K562 (cell line): Measurements from ENCODE around the gene HOATZ. TPM values are rescaled to one million over a fixed set of nuclear protein-coding genes. Genes with fewer than 3 reads are reported as not detected.

ENCODE experiments used
- ATAC-seq: fragments of 200-7000 bp; cut with Tn5 transposase; 3 replicates; pipeline ENCODE4 v1.9.1; 2020; ENCODE audit warnings: moderate library complexity
- BruUV-seq: library from RNA; stranded (reverse); fragments of 400-500 nt; replicated peaks from 2 replicates; lab custom pipeline; 2021; lab: Mats Ljungman, UMichigan
- CTCF ChIA-PET: fragments of 300-600 bp; formaldehyde crosslinking; extraction: SDS; loops from one replicate; lab custom pipeline; 2021; ENCODE audit warnings: low intra/inter-chr PET ratio; lab: Yijun Ruan, JAX
- POLR2A ChIA-PET: fragments of 300-600, 350-650 bp; sonication (Branson Sonifier 250); formaldehyde crosslinking; extraction: SDS; loops from one replicate; lab custom pipeline; 2021; ENCODE audit warnings: antibody characterized with exemption, inconsistent platforms; lab: Yijun Ruan, JAX
- DNase-seq, 4 experiments: peaks; one replicate each; pipeline versions ENCODE4 v3.0.0 to v3.0.0-alpha.2; 2011 to 2018; ENCODE audit warnings: low spot score in 3 of 4, mixed read lengths in 3 of 4; ENCODE audit errors: extremely low read depth in 1 of 4
- FAIRE-seq: peaks from 2 replicates; lab custom pipeline; 2011; peaks lifted over from hg19 to GRCh38; lab: Jason Lieb, UNC
- H2AFZ ChIP-seq: 2 replicates; pipeline ENCODE4 v1.6.0; 2011; ENCODE audit warnings: low read depth, low read length, control low read depth, inconsistent platforms
- H3K27ac ChIP-seq: fragments of 200-600 bp; 3 replicates; pipeline ENCODE4 v1.8.0; 2011; ENCODE audit warnings: low read depth, mild to moderate bottlenecking, control low read depth, inconsistent platforms, low read length, moderate library complexity, mixed read lengths; ENCODE audit errors: extremely low read depth
- H3K27me3 ChIP-seq, 2 experiments: fragments of 300-600 bp in 1 of 2; 2 replicates in 1 of 2; 3 replicates in 1 of 2; pipeline versions ENCODE4 v1.6.0 to v1.8.0; 2011; ENCODE audit warnings: inconsistent platforms in 2 of 2, low read length in 2 of 2, mild to moderate bottlenecking in 1 of 2, mixed read lengths in 1 of 2, moderate library complexity in 1 of 2; ENCODE audit not compliant: control insufficient read depth in 2 of 2, insufficient read depth in 2 of 2
- H3K36me3 ChIP-seq: fragments of 300-600 bp; 3 replicates; pipeline ENCODE4 v1.8.0; 2011; ENCODE audit warnings: mild to moderate bottlenecking, low read length, inconsistent platforms; ENCODE audit not compliant: control insufficient read depth, insufficient read depth
- H3K4me1 ChIP-seq, 2 experiments: fragments of 200-600 bp in 1 of 2; replicated peaks in 1 of 2; 2 replicates in 1 of 2; 3 replicates in 1 of 2; pipeline versions ENCODE4 v1.5.1 to v1.8.0; 2011; ENCODE audit warnings: inconsistent platforms in 2 of 2, low read length in 2 of 2, mild to moderate bottlenecking in 1 of 2, mixed read lengths in 1 of 2, moderate library complexity in 1 of 2; ENCODE audit not compliant: control insufficient read depth in 2 of 2, insufficient read depth in 2 of 2
- H3K4me2 ChIP-seq: 2 replicates; pipeline ENCODE4 v1.6.1; 2011; ENCODE audit warnings: low read length, control low read depth, inconsistent platforms, mixed read lengths; ENCODE audit not compliant: insufficient read depth
- H3K4me3 ChIP-seq: fragments of 200-600 bp; sonication (generic), shearing (Covaris generic); 2 replicates; pipeline ENCODE4 v1.5.1; 2016; ENCODE audit warnings: control low read depth, inconsistent platforms
- H3K79me2 ChIP-seq: fragments of 200-600 bp; 3 replicates; pipeline ENCODE4 v1.8.0; 2011; ENCODE audit warnings: low read length, inconsistent platforms; ENCODE audit not compliant: control insufficient read depth, insufficient read depth
- H3K9ac ChIP-seq, 2 experiments: 2 replicates each; pipeline versions ENCODE4 v1.6.0 to v1.6.1; 2011; ENCODE audit warnings: low read depth in 2 of 2, low read length in 2 of 2, control low read depth in 1 of 2, inconsistent platforms in 1 of 2, mild to moderate bottlenecking in 1 of 2, mixed read lengths in 1 of 2; ENCODE audit not compliant: insufficient read depth in 1 of 2
- H3K9me1 ChIP-seq: one replicate; pipeline ENCODE4 v1.6.0; 2011; ENCODE audit warnings: inconsistent platforms, mild to moderate bottlenecking, low read length, moderate library complexity; ENCODE audit not compliant: control insufficient read depth, insufficient read depth
- H3K9me3 ChIP-seq: replicated peaks from 2 replicates; pipeline ENCODE4 v1.5.1; 2011; ENCODE audit warnings: low read depth, low read length, inconsistent platforms; ENCODE audit not compliant: control insufficient read depth, insufficient read depth
- H4K20me1 ChIP-seq: replicated peaks from 2 replicates; pipeline ENCODE4 v1.6.1; 2011; ENCODE audit warnings: low read length, inconsistent platforms, mixed read lengths; ENCODE audit not compliant: control insufficient read depth, insufficient read depth
- ESRRB ChIP-seq: fragments of 250-450 bp; sonication (Bioruptor Pico); IDR thresholded peaks from 2 replicates; pipeline ENCODE4 v1.5.0; 2020; ENCODE audit warnings: mild to moderate bottlenecking, moderate library complexity, borderline replicate concordance
- LEF1 ChIP-seq: fragments of 450-650 bp; IDR thresholded peaks from 2 replicates; pipeline ENCODE4 v1.6.1; 2016; ENCODE audit warnings: mild to moderate bottlenecking
- ZNF197 ChIP-seq: fragments of 200-800 bp; sonication (Bioruptor generic); IDR thresholded peaks from 2 replicates; pipeline ENCODE4 v1.6.1; 2016; ENCODE audit warnings: low read depth, missing genetic modification characterization, missing compliant biosample characterization
- ZNF253 ChIP-seq: fragments of 250-450 bp; sonication (Bioruptor Pico); conservative IDR thresholded peaks from 2 replicates; pipeline ENCODE4 v1.6.1; 2021; ENCODE audit warnings: mild to moderate bottlenecking
- WGBS: fragments of 100-300 bp; shearing (Covaris generic); methylation state at CpG from one replicate; pipeline ENCODE4 v1.1.6; 2016; ENCODE audit warnings: low coverage, mixed read lengths; ENCODE audit not compliant: insufficient coverage; ENCODE audit errors: missing lambda C conversion rate; 5-methylcytosine and 5-hydroxymethylcytosine counted together
- in situ Hi-C: fragments of 300-500 bp; cut with MboI; formaldehyde crosslinking; loops from 4 replicates; pipeline ENCODE4 v1.15.0; 2018; ENCODE audit warnings: inconsistent platforms, mixed read lengths
- intact Hi-C: fragments of 100-400 bp; cut with micrococcal nuclease; formaldehyde crosslinking; loops from 2 replicates; pipeline ENCODE4 v1.14.2; 2022
- polyA plus RNA-seq, 8 experiments: library from polyadenylated mRNA; depleted of rRNA in 4 of 8; stranded (reverse) in 5 of 8; unstranded in 3 of 8; fragments of >200 nt; fragmentation: Nextera tagmentation in 2 of 8; fragmentation: Illumina TruSeq in 1 of 8; extraction: Ambion mirVana in 2 of 8; extraction: Trizol in 1 of 8; gene quantifications; 2 replicates each; pipeline versions ENCODE4 v1.2.1 to v1.2.3, GENCODE V29; 2011 to 2014; ENCODE audit warnings: inconsistent platforms in 1 of 8, missing spikeins in 1 of 8
- total RNA-seq, 7 experiments: library from RNA; depleted of rRNA in 6 of 7; stranded (reverse); fragments of >200 nt in 6 of 7; fragmentation: Illumina TruSeq in 2 of 7; extraction: Trizol in 2 of 7; gene quantifications; 2 replicates each; pipeline versions ENCODE4 v1.2.1 to v1.2.3, GENCODE V29; 2011 to 2021; ENCODE audit warnings: low replicate concordance in 1 of 7
- TF ChIP-seq, protein P1 (sequence below): fragments of 200-600 bp; sonication (generic); IDR thresholded peaks from one replicate; pipeline ENCODE4 v1.6.1; 2012; ENCODE audit warnings: mild to moderate bottlenecking, low read depth, low read length, inconsistent platforms

Gene HOATZ
- total and polyA plus RNA-seq, 9 of the 15 experiments (the other 6 are each of a cell fraction or from before 2014, with no cell fraction given): not detected

DNA sequence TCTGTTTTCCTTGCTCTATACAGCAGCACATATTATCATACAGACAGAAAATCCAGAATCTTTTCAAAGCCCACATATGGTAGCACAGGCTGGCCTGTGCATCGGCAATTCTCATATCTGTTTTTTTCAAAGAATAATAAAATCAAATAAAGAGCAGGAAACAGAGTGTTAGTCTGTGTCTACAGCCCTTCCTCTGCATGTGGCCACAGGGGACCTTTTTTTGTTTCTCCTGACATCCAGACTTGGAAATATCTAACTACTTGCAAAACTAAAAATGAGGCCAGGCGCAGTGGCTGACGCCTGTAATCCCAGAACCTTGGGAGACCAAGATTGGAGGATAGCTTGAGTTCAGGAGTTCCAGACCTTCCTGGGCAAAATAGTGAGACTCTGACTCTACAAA, 46.2 kb downstream of the HOATZ start:
- H3K27me3 ChIP-seq: no peaks in the 10 kb centered on the region; a peak in 1 of 5 replicates
- no peaks in the 10 kb centered on the region; a peak in 1 of 5 replicates for H3K4me1 ChIP-seq
- H3K9me1 ChIP-seq: no peaks in the 10 kb centered on the region
- no peak overlapping the region for H2AFZ ChIP-seq
- H3K27ac ChIP-seq: no peak overlapping the region
- no peak overlapping the region for H3K4me2 ChIP-seq
- ATAC-seq (no peak), DNase-seq (no peak), FAIRE-seq (no peak)
- no peaks in the 10 kb centered on the region for H3K36me3 ChIP-seq
- TF ChIP-seq ZNF253 (no peak), LEF1 (no peak), ZNF197 (no peak), ESRRB (CRISPR knock-in tag) (no peak)
- TF ChIP-seq, protein P1, sequence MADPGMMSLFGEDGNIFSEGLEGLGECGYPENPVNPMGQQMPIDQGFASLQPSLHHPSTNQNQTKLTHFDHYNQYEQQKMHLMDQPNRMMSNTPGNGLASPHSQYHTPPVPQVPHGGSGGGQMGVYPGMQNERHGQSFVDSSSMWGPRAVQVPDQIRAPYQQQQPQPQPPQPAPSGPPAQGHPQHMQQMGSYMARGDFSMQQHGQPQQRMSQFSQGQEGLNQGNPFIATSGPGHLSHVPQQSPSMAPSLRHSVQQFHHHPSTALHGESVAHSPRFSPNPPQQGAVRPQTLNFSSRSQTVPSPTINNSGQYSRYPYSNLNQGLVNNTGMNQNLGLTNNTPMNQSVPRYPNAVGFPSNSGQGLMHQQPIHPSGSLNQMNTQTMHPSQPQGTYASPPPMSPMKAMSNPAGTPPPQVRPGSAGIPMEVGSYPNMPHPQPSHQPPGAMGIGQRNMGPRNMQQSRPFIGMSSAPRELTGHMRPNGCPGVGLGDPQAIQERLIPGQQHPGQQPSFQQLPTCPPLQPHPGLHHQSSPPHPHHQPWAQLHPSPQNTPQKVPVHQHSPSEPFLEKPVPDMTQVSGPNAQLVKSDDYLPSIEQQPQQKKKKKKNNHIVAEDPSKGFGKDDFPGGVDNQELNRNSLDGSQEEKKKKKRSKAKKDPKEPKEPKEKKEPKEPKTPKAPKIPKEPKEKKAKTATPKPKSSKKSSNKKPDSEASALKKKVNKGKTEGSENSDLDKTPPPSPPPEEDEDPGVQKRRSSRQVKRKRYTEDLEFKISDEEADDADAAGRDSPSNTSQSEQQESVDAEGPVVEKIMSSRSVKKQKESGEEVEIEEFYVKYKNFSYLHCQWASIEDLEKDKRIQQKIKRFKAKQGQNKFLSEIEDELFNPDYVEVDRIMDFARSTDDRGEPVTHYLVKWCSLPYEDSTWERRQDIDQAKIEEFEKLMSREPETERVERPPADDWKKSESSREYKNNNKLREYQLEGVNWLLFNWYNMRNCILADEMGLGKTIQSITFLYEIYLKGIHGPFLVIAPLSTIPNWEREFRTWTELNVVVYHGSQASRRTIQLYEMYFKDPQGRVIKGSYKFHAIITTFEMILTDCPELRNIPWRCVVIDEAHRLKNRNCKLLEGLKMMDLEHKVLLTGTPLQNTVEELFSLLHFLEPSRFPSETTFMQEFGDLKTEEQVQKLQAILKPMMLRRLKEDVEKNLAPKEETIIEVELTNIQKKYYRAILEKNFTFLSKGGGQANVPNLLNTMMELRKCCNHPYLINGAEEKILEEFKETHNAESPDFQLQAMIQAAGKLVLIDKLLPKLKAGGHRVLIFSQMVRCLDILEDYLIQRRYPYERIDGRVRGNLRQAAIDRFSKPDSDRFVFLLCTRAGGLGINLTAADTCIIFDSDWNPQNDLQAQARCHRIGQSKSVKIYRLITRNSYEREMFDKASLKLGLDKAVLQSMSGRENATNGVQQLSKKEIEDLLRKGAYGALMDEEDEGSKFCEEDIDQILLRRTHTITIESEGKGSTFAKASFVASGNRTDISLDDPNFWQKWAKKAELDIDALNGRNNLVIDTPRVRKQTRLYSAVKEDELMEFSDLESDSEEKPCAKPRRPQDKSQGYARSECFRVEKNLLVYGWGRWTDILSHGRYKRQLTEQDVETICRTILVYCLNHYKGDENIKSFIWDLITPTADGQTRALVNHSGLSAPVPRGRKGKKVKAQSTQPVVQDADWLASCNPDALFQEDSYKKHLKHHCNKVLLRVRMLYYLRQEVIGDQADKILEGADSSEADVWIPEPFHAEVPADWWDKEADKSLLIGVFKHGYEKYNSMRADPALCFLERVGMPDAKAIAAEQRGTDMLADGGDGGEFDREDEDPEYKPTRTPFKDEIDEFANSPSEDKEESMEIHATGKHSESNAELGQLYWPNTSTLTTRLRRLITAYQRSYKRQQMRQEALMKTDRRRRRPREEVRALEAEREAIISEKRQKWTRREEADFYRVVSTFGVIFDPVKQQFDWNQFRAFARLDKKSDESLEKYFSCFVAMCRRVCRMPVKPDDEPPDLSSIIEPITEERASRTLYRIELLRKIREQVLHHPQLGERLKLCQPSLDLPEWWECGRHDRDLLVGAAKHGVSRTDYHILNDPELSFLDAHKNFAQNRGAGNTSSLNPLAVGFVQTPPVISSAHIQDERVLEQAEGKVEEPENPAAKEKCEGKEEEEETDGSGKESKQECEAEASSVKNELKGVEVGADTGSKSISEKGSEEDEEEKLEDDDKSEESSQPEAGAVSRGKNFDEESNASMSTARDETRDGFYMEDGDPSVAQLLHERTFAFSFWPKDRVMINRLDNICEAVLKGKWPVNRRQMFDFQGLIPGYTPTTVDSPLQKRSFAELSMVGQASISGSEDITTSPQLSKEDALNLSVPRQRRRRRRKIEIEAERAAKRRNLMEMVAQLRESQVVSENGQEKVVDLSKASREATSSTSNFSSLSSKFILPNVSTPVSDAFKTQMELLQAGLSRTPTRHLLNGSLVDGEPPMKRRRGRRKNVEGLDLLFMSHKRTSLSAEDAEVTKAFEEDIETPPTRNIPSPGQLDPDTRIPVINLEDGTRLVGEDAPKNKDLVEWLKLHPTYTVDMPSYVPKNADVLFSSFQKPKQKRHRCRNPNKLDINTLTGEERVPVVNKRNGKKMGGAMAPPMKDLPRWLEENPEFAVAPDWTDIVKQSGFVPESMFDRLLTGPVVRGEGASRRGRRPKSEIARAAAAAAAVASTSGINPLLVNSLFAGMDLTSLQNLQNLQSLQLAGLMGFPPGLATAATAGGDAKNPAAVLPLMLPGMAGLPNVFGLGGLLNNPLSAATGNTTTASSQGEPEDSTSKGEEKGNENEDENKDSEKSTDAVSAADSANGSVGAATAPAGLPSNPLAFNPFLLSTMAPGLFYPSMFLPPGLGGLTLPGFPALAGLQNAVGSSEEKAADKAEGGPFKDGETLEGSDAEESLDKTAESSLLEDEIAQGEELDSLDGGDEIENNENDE: no peak
- H3K9ac ChIP-seq: no peak overlapping the region
- H4K20me1 ChIP-seq: no peaks in the 10 kb centered on the region
- H3K9me3 ChIP-seq: no peaks in the 10 kb centered on the region
- H3K79me2 ChIP-seq: no peaks in the 10 kb centered on the region
- ChIA-PET CTCF (no interaction called here), POLR2A (interaction anchor here (0.8 to 1.4 kb wide), 3 partner anchors 17 to 44 kb away, joined by 3 read pairs; no protein-coding TSS in a partner anchor)
- intact Hi-C loops: no loop called here
- no TSS peak for BruUV-seq
- 80% methylated on average over 3 of the region's 3 CpGs for WGBS
- in situ Hi-C loops: no loop called here
- H3K4me3 ChIP-seq: no peak overlapping the region
